WTC11 (cell line): ENCODE data around the gene MYO7B. TPM values are rescaled to one million over a fixed set of nuclear protein-coding genes. Genes with fewer than 3 reads are reported as not detected.

Source experiments
- ATAC-seq: fragments of 200-7000 bp; cut with Tn5 transposase; 2 replicates; pipeline ENCODE4 v1.10.0; 2021; ENCODE audit warnings: mild to moderate bottlenecking, moderate library complexity
- CTCF ChIA-PET: fragments of 300-600 bp; sonication (Branson Sonifier 250); formaldehyde crosslinking; loops from one replicate; lab custom pipeline; 2021; ENCODE audit warnings: antibody characterized with exemption; lab: Charles Lee
- POLR2A ChIA-PET: fragments of 350-600 bp; sonication (Branson Sonifier 250); formaldehyde crosslinking; loops from one replicate; lab custom pipeline; 2021; ENCODE audit warnings: antibody characterized with exemption; lab: Charles Lee
- DNase-seq: peaks from one replicate; pipeline ENCODE4 v3.0.0; 2021; ENCODE audit warnings: low spot score
- H3K27ac Mint-ChIP-seq: 2 replicates; pipeline ENCODE4 v1.8.0; 2021; ENCODE audit warnings: mixed read lengths
- H3K27me3 Mint-ChIP-seq: 2 replicates; pipeline ENCODE4 v1.8.0; 2021; ENCODE audit warnings: low read depth, mild to moderate bottlenecking, moderate library complexity, mixed read lengths
- H3K36me3 Mint-ChIP-seq: 2 replicates; pipeline ENCODE4 v1.8.0; 2021; ENCODE audit warnings: mixed read lengths
- H3K4me1 Mint-ChIP-seq: 2 replicates; pipeline ENCODE4 v1.8.0; 2022; ENCODE audit warnings: mixed read lengths
- H3K4me3 Mint-ChIP-seq: 2 replicates; pipeline ENCODE4 v1.8.0; 2021; ENCODE audit warnings: mild to moderate bottlenecking, moderate library complexity, mixed read lengths
- H3K9me3 Mint-ChIP-seq: 2 replicates; pipeline ENCODE4 v1.8.0; 2021; ENCODE audit warnings: mixed read lengths
- AFF4 ChIP-seq: sonication (generic); formaldehyde crosslinking; IDR thresholded peaks from 2 replicates; pipeline ENCODE4 v1.8.1; 2023; ENCODE audit warnings: mild to moderate bottlenecking, missing genetic modification reagents, borderline replicate concordance
- ATF6 ChIP-seq: sonication (generic); formaldehyde crosslinking; IDR thresholded peaks from 2 replicates; pipeline ENCODE4 v1.8.1; 2023; ENCODE audit warnings: mild to moderate bottlenecking, missing genetic modification reagents
- E2F1 ChIP-seq: sonication (generic); formaldehyde crosslinking; IDR thresholded peaks from 2 replicates; pipeline ENCODE4 v1.8.0; 2022; ENCODE audit warnings: mild to moderate bottlenecking, missing genetic modification reagents
- ETV6 ChIP-seq: sonication (generic); formaldehyde crosslinking; IDR thresholded peaks from 2 replicates; pipeline ENCODE4 v1.8.1; 2022; ENCODE audit warnings: mild to moderate bottlenecking, missing genetic modification reagents
- FOXK1 ChIP-seq: sonication (generic); formaldehyde crosslinking; IDR thresholded peaks from 2 replicates; pipeline ENCODE4 v1.8.0; 2022; ENCODE audit warnings: mild to moderate bottlenecking, moderate library complexity, missing genetic modification reagents
- JUN ChIP-seq: sonication (generic); formaldehyde crosslinking; IDR thresholded peaks from 2 replicates; pipeline ENCODE4 v1.8.0; 2023; ENCODE audit warnings: mild to moderate bottlenecking, missing genetic modification reagents
- MAX ChIP-seq: sonication (generic); formaldehyde crosslinking; IDR thresholded peaks from 2 replicates; pipeline ENCODE4 v1.8.0; 2022; ENCODE audit warnings: mild to moderate bottlenecking, missing genetic modification reagents
- MLX ChIP-seq: sonication (generic); formaldehyde crosslinking; IDR thresholded peaks from 2 replicates; pipeline ENCODE4 v1.8.1; 2023; ENCODE audit warnings: mild to moderate bottlenecking, missing genetic modification reagents, moderate library complexity
- MYBL2 ChIP-seq: sonication (generic); formaldehyde crosslinking; IDR thresholded peaks from 2 replicates; pipeline ENCODE4 v1.8.1; 2023; ENCODE audit warnings: mild to moderate bottlenecking, moderate library complexity, missing genetic modification reagents
- NR3C1 ChIP-seq: sonication (generic); formaldehyde crosslinking; conservative IDR thresholded peaks from 2 replicates; pipeline ENCODE4 v1.8.1; 2023; ENCODE audit warnings: low read depth, mild to moderate bottlenecking, missing genetic modification reagents
- RORB ChIP-seq: fragments of 250-450 bp; sonication (Bioruptor Pico); IDR thresholded peaks from 2 replicates; pipeline ENCODE4 v1.9.0; 2021; ENCODE audit warnings: mild to moderate bottlenecking
- ZBTB43 ChIP-seq: sonication (generic); formaldehyde crosslinking; IDR thresholded peaks from 2 replicates; pipeline ENCODE4 v1.8.1; 2023; ENCODE audit warnings: mild to moderate bottlenecking, missing genetic modification reagents
- ZNF232 ChIP-seq: sonication (generic); formaldehyde crosslinking; IDR thresholded peaks from 2 replicates; pipeline ENCODE4 v1.8.0; 2022; ENCODE audit warnings: mild to moderate bottlenecking, missing genetic modification reagents
- ZNF317 ChIP-seq: sonication (generic); formaldehyde crosslinking; IDR thresholded peaks from 2 replicates; pipeline ENCODE4 v1.8.1; 2023; ENCODE audit warnings: low read depth, mild to moderate bottlenecking, moderate library complexity, missing genetic modification reagents, borderline replicate concordance
- ZNF396 ChIP-seq: fragments of 250-450 bp; sonication (Bioruptor Pico); IDR thresholded peaks from 2 replicates; pipeline ENCODE4 v1.8.0; 2021; ENCODE audit warnings: mild to moderate bottlenecking, moderate library complexity, borderline replicate concordance
- ZNF416 ChIP-seq: fragments of 250-450 bp; sonication (Bioruptor Pico); IDR thresholded peaks from 2 replicates; pipeline ENCODE4 v1.9.0; 2021; ENCODE audit warnings: mild to moderate bottlenecking, inconsistent platforms
- ZNF425 ChIP-seq: fragments of 250-450 bp; sonication (Bioruptor Pico); conservative IDR thresholded peaks from 2 replicates; pipeline ENCODE4 v1.9.0; 2021; ENCODE audit warnings: mild to moderate bottlenecking
- ZNF512 ChIP-seq: sonication (generic); formaldehyde crosslinking; IDR thresholded peaks from 2 replicates; pipeline ENCODE4 v1.8.1; 2022; ENCODE audit warnings: missing genetic modification reagents, borderline replicate concordance
- ZNF671 ChIP-seq: fragments of 250-450 bp; sonication (Bioruptor Pico); IDR thresholded peaks from 2 replicates; pipeline ENCODE4 v1.8.0; 2021; ENCODE audit warnings: mild to moderate bottlenecking
- total RNA-seq: library from RNA; stranded (reverse); gene quantifications from 3 replicates; pipeline ENCODE4 v1.2.3, GENCODE V29; 2021

Gene MYO7B
- total RNA-seq, 1 experiment from 2014 or later, result not detected

- Mint-ChIP-seq H3K27me3 (no peaks in the 10 kb centered on the region), H3K27ac (no peak overlapping the region), H3K4me3 (no peak overlapping the region), H3K9me3 (0 out of 2 replicates have a peak, but pooled peaks cover 4% of the 10 kb centered on the region)
- ATAC-seq (no peak), DNase-seq (no peak)
- ChIA-PET POLR2A (no interaction called here), CTCF (interaction anchor here (1.0 to 3.0 kb wide), 8 partner anchors 10 to 370 kb away, joined by 3 to 25 read pairs (median 4); no protein-coding TSS in a partner anchor)
- TF ChIP-seq ZNF232 (no peak), ZNF317 (no peak), ETV6 (CRISPR knock-in tag) (no peak), E2F1 (CRISPR knock-in tag) (no peak), MLX (CRISPR knock-in tag) (no peak), ZNF416 (CRISPR knock-in tag) (no peak), AFF4 (CRISPR knock-in tag) (no peak), FOXK1 (CRISPR knock-in tag) (no peak), MAX (CRISPR knock-in tag) (no peak), RORB (CRISPR knock-in tag) (no peak), ZNF396 (CRISPR knock-in tag) (no peak), ATF6 (no peak)
- TF ChIP-seq, all 79 proteins: peak for 0
- Mint-ChIP-seq H3K36me3 (no peaks in the 10 kb centered on the region), H3K4me1 (peaks cover 6% of the 10 kb centered on the region)
Observed at GRCh38 chr2:127567351-127567854, 31.9 kb downstream of the MYO7B start.

- ChIA-PET CTCF (interaction anchor here (0.7 to 3.0 kb wide), 6 partner anchors 11 to 128 kb away, joined by 3 to 25 read pairs (median 3); no protein-coding TSS in a partner anchor), POLR2A (no interaction called here)
- Mint-ChIP-seq H3K4me3 (no peak overlapping the region), H3K9me3 (no peaks in the 10 kb centered on the region), H3K4me1 (peaks cover 6% of the 10 kb centered on the region), H3K27me3 (no peaks in the 10 kb centered on the region), H3K36me3 (no peaks in the 10 kb centered on the region), H3K27ac (no peak overlapping the region)
- DNase-seq (no peak), ATAC-seq (no peak)
- no peak for TF ChIP-seq ZNF232
- no peak for TF ChIP-seq JUN (CRISPR knock-in tag)
- TF ChIP-seq MYBL2 (CRISPR knock-in tag), result no peak
- TF ChIP-seq ZNF425 (CRISPR knock-in tag), result no peak
- no peak for TF ChIP-seq ZBTB43
- TF ChIP-seq NR3C1 (CRISPR knock-in tag), result no peak
- no peak for TF ChIP-seq ZNF512 (CRISPR knock-in tag)
- TF ChIP-seq ATF6, result no peak
- no peak for TF ChIP-seq ZNF671 (CRISPR knock-in tag)
Observed at GRCh38 chr2:127568128-127568527, 32.6 kb downstream of the MYO7B start.
